Thyroid gland (tissue), 4 donors: ENCODE results near the gene POR.

Source experiments
- CTCF ChIP-seq, 6 experiments: fragments of 200-600 bp in 3 of 6; fragments of 450-650 bp in 3 of 6; sonication (generic) in 3 of 6; IDR thresholded peaks; one replicate each; pipeline ENCODE4 v1.5.1; 2016 to 2019; ENCODE audit warnings: antibody characterized with exemption in 6 of 6, mild to moderate bottlenecking in 2 of 6, inconsistent platforms in 1 of 6, moderate library complexity in 1 of 6
- POLR2A ChIP-seq, 2 donors: fragments of 450-650 bp; IDR thresholded peaks; one replicate each; pipeline ENCODE4 v1.6.1; 2017; ENCODE audit warnings: antibody characterized with exemption in 2 of 2, mild to moderate bottlenecking in 2 of 2, moderate library complexity in 1 of 2

GRCh38 chr7:75968561-75969001 is 53.6 kb downstream of the POR start:
- TF ChIP-seq CTCF (IDR thresholded peaks at IDR 0.05), result no peak
- no peak for TF ChIP-seq POLR2A (IDR thresholded peaks at IDR 0.05)
